SK-N-SH (cell line): ENCODE measurements around the gene C9orf85. TPM values are rescaled to one million over a fixed set of nuclear protein-coding genes. Genes with fewer than 3 reads are reported as not detected.

Source experiments
- CTCF ChIA-PET: fragments of 300-600, 350-600 bp; formaldehyde crosslinking; extraction: SDS; loops from one replicate; lab custom pipeline; 2021; lab: Yijun Ruan, JAX
- POLR2A ChIA-PET: fragments of 350-600 bp; sonication (Branson Sonifier 250); formaldehyde crosslinking; extraction: SDS; loops from one replicate; lab custom pipeline; 2020; ENCODE audit warnings: antibody characterized with exemption, inconsistent platforms; lab: Yijun Ruan, JAX
- DNase-seq: peaks from one replicate; pipeline ENCODE4 v3.0.0; 2012
- H2AFZ ChIP-seq: fragments of 200-600 bp; sonication (generic); 2 replicates; pipeline ENCODE4 v1.8.1; 2016; ENCODE audit warnings: antibody characterized with exemption, mild to moderate bottlenecking, low read depth
- H3F3A ChIP-seq: fragments of 200-600 bp; sonication (generic); replicated peaks from 2 replicates; pipeline ENCODE3; 2016; ENCODE audit warnings: antibody characterized with exemption, mild to moderate bottlenecking; ENCODE audit not compliant: insufficient read depth
- H3K27ac ChIP-seq, 2 experiments: fragments of 200-500 bp in 1 of 2; fragments of 200-600 bp in 1 of 2; sonication (Bioruptor generic) in 1 of 2; sonication (generic), shearing (Covaris generic) in 1 of 2; 2 replicates each; pipeline versions ENCODE4 v1.5.1 to v1.6.1; 2014 to 2016; ENCODE audit warnings: low read depth in 2 of 2, inconsistent platforms in 1 of 2, low read length in 1 of 2, mild to moderate bottlenecking in 1 of 2, mixed read lengths in 1 of 2
- H3K27me3 ChIP-seq: fragments of 200-600 bp; sonication (generic), shearing (Covaris generic); 2 replicates; pipeline ENCODE4 v1.6.1; 2016; ENCODE audit warnings: mixed run types; ENCODE audit not compliant: insufficient read depth
- H3K36me3 ChIP-seq, 2 experiments: fragments of 200-500 bp in 1 of 2; fragments of 200-600 bp in 1 of 2; sonication (Bioruptor generic) in 1 of 2; sonication (generic) in 1 of 2; replicated peaks in 1 of 2; 2 replicates each; pipeline versions ENCODE3 to v1.5.1; 2014 to 2016; ENCODE audit warnings: low read length in 1 of 2, mild to moderate bottlenecking in 1 of 2; ENCODE audit not compliant: insufficient read depth in 2 of 2, control insufficient read depth in 1 of 2
- H3K4me1 ChIP-seq, 2 experiments: fragments of 200-500 bp in 1 of 2; fragments of 200-600 bp in 1 of 2; sonication (Bioruptor generic) in 1 of 2; sonication (generic), shearing (Covaris generic) in 1 of 2; 2 replicates each; pipeline versions ENCODE4 v1.5.1 to v1.6.1; 2014 to 2016; ENCODE audit warnings: low read depth in 1 of 2, low read length in 1 of 2, mixed run types in 1 of 2; ENCODE audit not compliant: insufficient read depth in 2 of 2, control insufficient read depth in 1 of 2
- H3K4me2 ChIP-seq: fragments of 200-600 bp; sonication (generic), shearing (Covaris generic); 2 replicates; pipeline ENCODE4 v1.6.1; 2017; ENCODE audit warnings: mixed run types
- H3K4me3 ChIP-seq, 2 experiments: fragments of 200-500 bp in 1 of 2; fragments of 200-600 bp in 1 of 2; sonication (Bioruptor generic) in 1 of 2; sonication (generic), shearing (Covaris generic) in 1 of 2; 2 replicates each; pipeline versions ENCODE4 v1.5.1 to v1.8.1; 2014 to 2016; ENCODE audit warnings: low read depth in 2 of 2, inconsistent platforms in 1 of 2, low read length in 1 of 2, mild to moderate bottlenecking in 1 of 2, mixed read lengths in 1 of 2, moderate library complexity in 1 of 2
- H3K79me2 ChIP-seq: fragments of 200-600 bp; sonication (generic); 2 replicates; pipeline ENCODE4 v1.8.1; 2017; ENCODE audit warnings: mild to moderate bottlenecking; ENCODE audit not compliant: insufficient read depth
- H3K9ac ChIP-seq: fragments of 200-600 bp; sonication (generic); 2 replicates; pipeline ENCODE4 v1.6.1; 2017; ENCODE audit warnings: mixed run types
- H3K9me2 ChIP-seq: fragments of 200-600 bp; sonication (generic); 2 replicates; pipeline ENCODE4 v1.6.1; 2017; ENCODE audit warnings: mixed run types
- H3K9me3 ChIP-seq: fragments of 200-600 bp; sonication (generic); 2 replicates; pipeline ENCODE4 v1.6.1; 2017; ENCODE audit warnings: mixed run types, mild to moderate bottlenecking, moderate library complexity
- H4K20me1 ChIP-seq: fragments of 200-600 bp; sonication (generic); 2 replicates; pipeline ENCODE4 v1.6.1; 2017; ENCODE audit warnings: mild to moderate bottlenecking, mixed run types; ENCODE audit not compliant: insufficient read depth
- CHD2 ChIP-seq: fragments of 150-350 bp; IDR thresholded peaks from 2 replicates; pipeline ENCODE4 v1.6.1; 2018; ENCODE audit warnings: low read length; ENCODE audit not compliant: partially characterized antibody
- EZH2phosphoT487 ChIP-seq: fragments of 200-600 bp; sonication (generic); IDR thresholded peaks from 2 replicates; pipeline ENCODE4 v1.6.1; 2017; ENCODE audit warnings: low read depth, mixed run types, mild to moderate bottlenecking, antibody characterized with exemption, moderate library complexity, borderline replicate concordance
- FOXJ3 ChIP-seq: sonication (generic); formaldehyde crosslinking; IDR thresholded peaks from 2 replicates; pipeline ENCODE4 v1.5.1; 2020; ENCODE audit warnings: mild to moderate bottlenecking, missing genetic modification reagents
- GABPA ChIP-seq: IDR thresholded peaks from 2 replicates; pipeline ENCODE4 v1.4.0; 2012; ENCODE audit warnings: low read depth, mild to moderate bottlenecking
- GATA2 ChIP-seq: sonication (generic); formaldehyde crosslinking; IDR thresholded peaks from 2 replicates; pipeline ENCODE4 v1.5.0; 2020; ENCODE audit warnings: mild to moderate bottlenecking, missing genetic modification reagents
- JUND ChIP-seq: IDR thresholded peaks from 2 replicates; pipeline ENCODE4 v1.4.0; 2012
- MEF2A ChIP-seq: IDR thresholded peaks from 2 replicates; pipeline ENCODE4 v1.4.0; 2012; ENCODE audit warnings: low read depth, borderline replicate concordance
- NFIC ChIP-seq: IDR thresholded peaks from 2 replicates; pipeline ENCODE4 v1.4.0; 2012; ENCODE audit warnings: borderline replicate concordance
- RAD21 ChIP-seq: IDR thresholded peaks from 2 replicates; pipeline ENCODE4 v1.6.1; 2012; ENCODE audit warnings: mild to moderate bottlenecking, low read length
- RFX5 ChIP-seq: IDR thresholded peaks from 2 replicates; pipeline ENCODE4 v1.6.1; 2012; ENCODE audit warnings: mild to moderate bottlenecking, improper control_type of control experiment, low read length
- SMC3 ChIP-seq: IDR thresholded peaks from 2 replicates; pipeline ENCODE4 v1.6.1; 2012; ENCODE audit warnings: low read depth, low read length, improper control_type of control experiment
- TAF1 ChIP-seq: IDR thresholded peaks from 2 replicates; pipeline ENCODE4 v1.6.1; 2012; ENCODE audit warnings: low read depth, mild to moderate bottlenecking, low read length, moderate library complexity, borderline replicate concordance
- TCF12 ChIP-seq: IDR thresholded peaks from 2 replicates; pipeline ENCODE4 v1.4.0; 2012
- TEAD4 ChIP-seq: IDR thresholded peaks from 2 replicates; pipeline ENCODE4 v1.4.0; 2012; ENCODE audit warnings: mild to moderate bottlenecking, borderline replicate concordance; ENCODE audit not compliant: insufficient read depth
- YY1 ChIP-seq: IDR thresholded peaks from 2 replicates; pipeline ENCODE4 v1.4.0; 2012; ENCODE audit warnings: low read depth, mild to moderate bottlenecking
- whole genome bisulfite sequencing: methylation state at CpG from one replicate; pipeline ENCODE4 v1.1.6; 2017; ENCODE audit warnings: low lambda C conversion rate; 5-methylcytosine and 5-hydroxymethylcytosine counted together
- polyA plus RNA-seq, 3 experiments: library from polyadenylated mRNA; depleted of rRNA; stranded (reverse); fragments of >200 nt; gene quantifications; 2 replicates each; pipeline ENCODE4 v1.2.3, GENCODE V29; 2012
- TF ChIP-seq, protein P1 (sequence below): fragments of 200-600 bp; sonication (generic); IDR thresholded peaks from 2 replicates; pipeline ENCODE4 v1.6.1; 2017; ENCODE audit warnings: antibody characterized with exemption, mild to moderate bottlenecking, moderate library complexity
- TF ChIP-seq, protein P2 (sequence below): IDR thresholded peaks from 2 replicates; pipeline ENCODE4 v1.4.0; 2012; ENCODE audit warnings: low read depth

The C9orf85 gene
- polyA plus RNA-seq, 1 of the 3 experiments (the other 2 are of a cell fraction) = 11.1 TPM

DNA sequence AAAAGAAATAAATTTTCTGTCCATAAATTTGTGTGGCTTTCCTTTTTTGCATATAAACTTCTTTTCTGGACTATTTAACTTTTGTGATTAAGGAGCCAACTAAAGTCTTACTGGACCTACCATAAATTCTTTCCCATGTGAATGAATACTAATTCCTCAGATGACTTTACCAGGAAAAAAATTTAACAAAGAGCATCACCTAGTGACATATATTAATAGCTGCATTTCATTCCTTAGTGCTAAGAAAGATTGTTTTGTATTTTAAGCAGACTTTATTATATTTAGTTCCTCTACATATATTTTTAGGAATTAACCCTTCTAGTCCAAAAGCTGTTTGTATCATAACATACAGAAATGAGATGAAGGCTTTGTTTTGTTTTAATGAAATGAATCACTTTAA is 64.4 kb downstream of the C9orf85 start:
- Histone ChIP-seq H3K9ac (no peak overlapping the region), H3K79me2 (no peaks in the 10 kb centered on the region; the same call in 1 of the 2 replicates), H4K20me1 (no peaks in the 10 kb centered on the region), H3K27ac (no peak overlapping the region), H2AFZ (no peak overlapping the region), H3K36me3 (peaks cover 3 to 16% of the 10 kb centered on the region in 2 experiments), H3K27me3 (no peaks in the 10 kb centered on the region), H3K4me1 (no peaks in the 10 kb centered on the region), H3K4me2 (no peak overlapping the region), H3K9me3 (no peaks in the 10 kb centered on the region), H3F3A (no peaks in the 10 kb centered on the region), H3K4me3 (no peak overlapping the region), H3K9me2 (no peaks in the 10 kb centered on the region)
- TF ChIP-seq EZH2phosphoT487 (no peak), RFX5 (no peak), TCF12 (no peak), TEAD4 (no peak), RAD21 (peak; percentile 38), YY1 (no peak), TAF1 (no peak), CHD2 (no peak), JUND (no peak), MEF2A (no peak)
- TF ChIP-seq, protein P1, sequence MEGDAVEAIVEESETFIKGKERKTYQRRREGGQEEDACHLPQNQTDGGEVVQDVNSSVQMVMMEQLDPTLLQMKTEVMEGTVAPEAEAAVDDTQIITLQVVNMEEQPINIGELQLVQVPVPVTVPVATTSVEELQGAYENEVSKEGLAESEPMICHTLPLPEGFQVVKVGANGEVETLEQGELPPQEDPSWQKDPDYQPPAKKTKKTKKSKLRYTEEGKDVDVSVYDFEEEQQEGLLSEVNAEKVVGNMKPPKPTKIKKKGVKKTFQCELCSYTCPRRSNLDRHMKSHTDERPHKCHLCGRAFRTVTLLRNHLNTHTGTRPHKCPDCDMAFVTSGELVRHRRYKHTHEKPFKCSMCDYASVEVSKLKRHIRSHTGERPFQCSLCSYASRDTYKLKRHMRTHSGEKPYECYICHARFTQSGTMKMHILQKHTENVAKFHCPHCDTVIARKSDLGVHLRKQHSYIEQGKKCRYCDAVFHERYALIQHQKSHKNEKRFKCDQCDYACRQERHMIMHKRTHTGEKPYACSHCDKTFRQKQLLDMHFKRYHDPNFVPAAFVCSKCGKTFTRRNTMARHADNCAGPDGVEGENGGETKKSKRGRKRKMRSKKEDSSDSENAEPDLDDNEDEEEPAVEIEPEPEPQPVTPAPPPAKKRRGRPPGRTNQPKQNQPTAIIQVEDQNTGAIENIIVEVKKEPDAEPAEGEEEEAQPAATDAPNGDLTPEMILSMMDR = peak; percentile 52
- TF ChIP-seq, protein P2, sequence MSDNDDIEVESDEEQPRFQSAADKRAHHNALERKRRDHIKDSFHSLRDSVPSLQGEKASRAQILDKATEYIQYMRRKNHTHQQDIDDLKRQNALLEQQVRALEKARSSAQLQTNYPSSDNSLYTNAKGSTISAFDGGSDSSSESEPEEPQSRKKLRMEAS = no peak
- DNase-seq = no peak
- CTCF ChIA-PET = interaction anchor here (0.8 to 1.5 kb wide), 4 partner anchors 12 to 167 kb away, joined by 3 to 6 read pairs (median 3); no protein-coding TSS in a partner anchor
- POLR2A ChIA-PET = no interaction called here

DNA sequence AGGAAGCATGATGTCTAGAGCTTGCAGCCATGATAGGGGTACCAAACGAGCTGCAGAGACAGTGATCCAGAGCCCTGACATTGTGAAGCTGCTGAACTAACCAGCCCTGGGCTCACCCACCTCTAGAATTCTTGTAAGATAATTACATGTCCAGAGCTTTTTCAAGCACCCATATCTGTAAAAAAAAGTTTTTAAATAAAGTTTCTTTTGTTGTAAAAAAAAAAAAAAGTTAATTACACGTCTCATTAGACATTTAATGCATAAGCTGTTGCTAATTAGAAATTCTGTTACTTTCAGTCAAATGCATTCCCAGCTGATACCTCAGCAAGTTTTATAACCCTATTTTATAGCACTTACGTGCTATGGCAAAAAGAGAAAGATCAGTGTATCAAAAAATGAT is 65.6 kb downstream of the C9orf85 start:
- 80% methylated on average over 3 of the region's 3 CpGs for WGBS
- Histone ChIP-seq H3K79me2 (no peaks in the 10 kb centered on the region), H3K9me3 (no peaks in the 10 kb centered on the region), H3F3A (no peaks in the 10 kb centered on the region), H3K4me3 (no peak overlapping the region), H4K20me1 (no peaks in the 10 kb centered on the region), H3K36me3 (peaks cover 3 to 10% of the 10 kb centered on the region in 2 experiments), H2AFZ (no peak overlapping the region), H3K4me2 (no peak overlapping the region), H3K27ac (no peak overlapping the region), H3K9me2 (no peaks in the 10 kb centered on the region), H3K4me1 (no peaks in the 10 kb centered on the region; a peak in 1 of 4 replicates), H3K9ac (no peak overlapping the region), H3K27me3 (no peaks in the 10 kb centered on the region)
- ChIA-PET CTCF (interaction anchor here (1.0 to 1.5 kb wide), 3 partner anchors 26 to 158 kb away, joined by 3 to 6 read pairs (median 3); no protein-coding TSS in a partner anchor), POLR2A (no interaction called here)
- no peak for DNase-seq
- no peak for TF ChIP-seq SMC3
- TF ChIP-seq EZH2phosphoT487 = no peak
- TF ChIP-seq GABPA = no peak
- TF ChIP-seq TCF12 = no peak
- no peak for TF ChIP-seq NFIC
- no peak for TF ChIP-seq JUND
- no peak for TF ChIP-seq FOXJ3 (CRISPR knock-in tag)
- TF ChIP-seq, protein P1 = no peak
- TF ChIP-seq GATA2 (CRISPR knock-in tag) = no peak
